ENCODE results near the gene TTC23. TPM values are rescaled to one million over a fixed set of nuclear protein-coding genes. Genes with fewer than 3 reads are reported as not detected.

TTC23 gene
- polyA plus RNA-seq, 4 donors, result 28.5 to 34.9 (median 32.0) TPM

GRCh38 chr15:99096173-99096893, 153.0 kb downstream of the TTC23 start:
- DNase-seq (ENCODE audit: low read depth in 4 of 4, low spot score in 3 of 4), result no peak

GRCh38 chr15:99095626-99096025, 153.8 kb downstream of the TTC23 start:
- DNase-seq (ENCODE audit: low read depth in 4 of 4, low spot score in 3 of 4), result no peak

- no peak for DNase-seq (ENCODE audit: low read depth in 4 of 4, low spot score in 3 of 4)
Observed at GRCh38 chr15:99092554-99093172, 156.7 kb downstream of the TTC23 start.

- no peak for DNase-seq (ENCODE audit: low read depth in 4 of 4, low spot score in 3 of 4)
Observed at GRCh38 chr15:99090938-99091337, 158.4 kb downstream of the TTC23 start.

GRCh38 chr15:99090011-99090699, 159.2 kb downstream of the TTC23 start:
- DNase-seq (ENCODE audit: low read depth in 4 of 4, low spot score in 3 of 4), result no peak

GRCh38 chr15:99087405-99087943, 161.9 kb downstream of the TTC23 start:
- no peak for DNase-seq (ENCODE audit: low read depth in 4 of 4, low spot score in 3 of 4)

- DNase-seq (ENCODE audit: low read depth in 4 of 4, low spot score in 3 of 4), result no peak
Observed at GRCh38 chr15:99086327-99086667, 163.1 kb downstream of the TTC23 start.

Other genes with a start within 250 kb of the TTC23 start
- under 1 TPM in 2 of 4 donors, not detected in 2; 0.24 to 0.66 TPM for gene PGPEP1L, start 241.8 kb downstream of the TTC23 start, polyA plus RNA-seq (ENCODE audit: insufficient read length in 4 of 4)
- gene SYNM, start 144.5 kb downstream of the TTC23 start, polyA plus RNA-seq (ENCODE audit: insufficient read length in 4 of 4), result 1 to 10 TPM; 1.8 to 3.1 (median 2.1) TPM
- 10 to 100 TPM; 24.1 to 36.5 (median 33.4) TPM for gene LRRC28, start 1.9 kb upstream of the TTC23 start, polyA plus RNA-seq (ENCODE audit: insufficient read length in 4 of 4)

Data from left renal pelvis (tissue), 4 donors.